Nephron progenitor cell (in vitro differentiated cells): ENCODE results near the gene UACA.
A peak's percentile ranks its signal among the peaks of the same experiment; 100 is the strongest.

Experiments
- DNase-seq: peaks from one replicate; pipeline ENCODE4 v3.0.0; 2021
- H3K27ac Mint-ChIP-seq: 2 replicates; pipeline ENCODE4 v1.8.0; 2021; ENCODE audit warnings: mild to moderate bottlenecking, moderate library complexity, mixed read lengths
- H3K27me3 Mint-ChIP-seq: 2 replicates; pipeline ENCODE4 v1.8.0; 2021; ENCODE audit warnings: mild to moderate bottlenecking, low read depth, mixed read lengths; ENCODE audit not compliant: poor library complexity
- H3K36me3 Mint-ChIP-seq: 2 replicates; pipeline ENCODE4 v1.8.0; 2021; ENCODE audit warnings: low read depth, mixed read lengths
- H3K4me1 Mint-ChIP-seq: 2 replicates; pipeline ENCODE4 v1.8.0; 2021; ENCODE audit warnings: mixed read lengths
- H3K4me3 Mint-ChIP-seq: 2 replicates; pipeline ENCODE4 v1.8.0; 2021; ENCODE audit warnings: mild to moderate bottlenecking, moderate library complexity, mixed read lengths
- H3K9me3 Mint-ChIP-seq: 2 replicates; pipeline ENCODE4 v1.8.0; 2021; ENCODE audit warnings: mild to moderate bottlenecking, moderate library complexity, mixed read lengths
- TF ChIP-seq, protein P1 (sequence below): fragments of 200-600 bp; sonication (generic); IDR thresholded peaks from 2 replicates; pipeline ENCODE4 v1.5.0; 2021; ENCODE audit warnings: antibody characterized with exemption

Gene UACA

GRCh38 chr15:70723927-70724326 is 39.4 kb downstream of the UACA start:
- Mint-ChIP-seq H3K36me3 (peaks cover 6% of the 10 kb centered on the region), H3K27ac (no peak overlapping the region), H3K27me3 (no peaks in the 10 kb centered on the region), H3K9me3 (peaks cover under 1% of the 10 kb centered on the region), H3K4me1 (peaks cover 13% of the 10 kb centered on the region), H3K4me3 (no peak overlapping the region)
- TF ChIP-seq, protein P1, sequence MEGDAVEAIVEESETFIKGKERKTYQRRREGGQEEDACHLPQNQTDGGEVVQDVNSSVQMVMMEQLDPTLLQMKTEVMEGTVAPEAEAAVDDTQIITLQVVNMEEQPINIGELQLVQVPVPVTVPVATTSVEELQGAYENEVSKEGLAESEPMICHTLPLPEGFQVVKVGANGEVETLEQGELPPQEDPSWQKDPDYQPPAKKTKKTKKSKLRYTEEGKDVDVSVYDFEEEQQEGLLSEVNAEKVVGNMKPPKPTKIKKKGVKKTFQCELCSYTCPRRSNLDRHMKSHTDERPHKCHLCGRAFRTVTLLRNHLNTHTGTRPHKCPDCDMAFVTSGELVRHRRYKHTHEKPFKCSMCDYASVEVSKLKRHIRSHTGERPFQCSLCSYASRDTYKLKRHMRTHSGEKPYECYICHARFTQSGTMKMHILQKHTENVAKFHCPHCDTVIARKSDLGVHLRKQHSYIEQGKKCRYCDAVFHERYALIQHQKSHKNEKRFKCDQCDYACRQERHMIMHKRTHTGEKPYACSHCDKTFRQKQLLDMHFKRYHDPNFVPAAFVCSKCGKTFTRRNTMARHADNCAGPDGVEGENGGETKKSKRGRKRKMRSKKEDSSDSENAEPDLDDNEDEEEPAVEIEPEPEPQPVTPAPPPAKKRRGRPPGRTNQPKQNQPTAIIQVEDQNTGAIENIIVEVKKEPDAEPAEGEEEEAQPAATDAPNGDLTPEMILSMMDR = no peak
- DNase-seq = no peak

DNA sequence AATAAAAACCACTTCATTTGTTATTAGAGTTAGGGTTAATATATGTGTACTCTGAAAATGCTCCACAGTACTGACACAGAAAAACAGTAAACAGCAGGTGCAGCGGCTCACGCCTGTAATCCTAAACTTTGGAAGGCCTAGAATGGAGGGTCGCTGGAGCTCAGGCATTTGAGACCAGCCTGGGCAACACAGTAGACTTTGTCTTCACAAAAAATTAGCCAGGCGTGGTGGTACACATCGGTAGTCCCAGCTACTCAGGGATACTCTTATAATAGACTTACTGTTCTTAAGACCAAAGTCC is 40.3 kb downstream of the UACA start:
- H3K9me3 Mint-ChIP-seq = no peaks in the 10 kb centered on the region
- no peak for DNase-seq
- no peaks in the 10 kb centered on the region for H3K27me3 Mint-ChIP-seq
- TF ChIP-seq, protein P1 = no peak
- H3K27ac Mint-ChIP-seq = no peak overlapping the region
- peaks cover 6% of the 10 kb centered on the region for H3K36me3 Mint-ChIP-seq
- H3K4me3 Mint-ChIP-seq = no peak overlapping the region
- peaks cover 13% of the 10 kb centered on the region for H3K4me1 Mint-ChIP-seq

- TF ChIP-seq, protein P1 = peak; percentile 79
- DNase-seq = no peak
- Mint-ChIP-seq H3K4me3 (no peak overlapping the region), H3K9me3 (no peaks in the 10 kb centered on the region), H3K36me3 (peaks cover 6% of the 10 kb centered on the region), H3K4me1 (peaks cover 13% of the 10 kb centered on the region), H3K27me3 (no peaks in the 10 kb centered on the region), H3K27ac (no peak overlapping the region)
Measured at GRCh38 chr15:70722266-70723121, 40.9 kb downstream of the UACA start.

GRCh38 chr15:70720228-70721016 is 42.9 kb downstream of the UACA start:
- H3K27ac Mint-ChIP-seq = no peak overlapping the region
- peaks cover 5% of the 10 kb centered on the region for H3K4me1 Mint-ChIP-seq
- peaks cover 6% of the 10 kb centered on the region for H3K36me3 Mint-ChIP-seq

GRCh38 chr15:70717237-70717793 is 46.0 kb downstream of the UACA start:
- Mint-ChIP-seq H3K4me3 (no peak overlapping the region), H3K27ac (no peak overlapping the region), H3K4me1 (peaks cover 11% of the 10 kb centered on the region), H3K27me3 (no peaks in the 10 kb centered on the region), H3K9me3 (no peaks in the 10 kb centered on the region), H3K36me3 (peaks cover 6% of the 10 kb centered on the region)
- DNase-seq = no peak
- TF ChIP-seq, protein P1 = no peak

More at GRCh38 chr15:70720228-70721016, 42.9 kb downstream of the UACA start:
- Mint-ChIP-seq H3K9me3 (no peaks in the 10 kb centered on the region), H3K4me3 (no peak overlapping the region), H3K27me3 (no peaks in the 10 kb centered on the region)
- DNase-seq = no peak
- TF ChIP-seq, protein P1 = no peak
